PC-3 (cell line): ENCODE measurements around the gene MRFAP1L1. TPM values are rescaled to one million over a fixed set of nuclear protein-coding genes. Genes with fewer than 3 reads are reported as not detected.
A peak's percentile ranks its signal among the peaks of the same experiment; 100 is the strongest.

Experiments
- ATAC-seq: fragments of 200-7000 bp; cut with Tn5 transposase; 2 replicates; pipeline ENCODE4 v1.9.1; 2020; ENCODE audit warnings: mild to moderate bottlenecking, moderate library complexity
- BruUV-seq: library from RNA; stranded (reverse); fragments of 400-500 nt; replicated peaks from 2 replicates; lab custom pipeline; 2021; lab: Mats Ljungman, UMichigan
- CTCF ChIA-PET: fragments of 300-600 bp; sonication (Branson Sonifier 250); formaldehyde crosslinking; loops from one replicate; lab custom pipeline; 2022; ENCODE audit warnings: antibody characterized with exemption; lab: Charles Lee
- POLR2A ChIA-PET: fragments of 300-600 bp; sonication (Branson Sonifier 250); formaldehyde crosslinking; loops from one replicate; lab custom pipeline; 2022; ENCODE audit warnings: antibody characterized with exemption; ENCODE audit not compliant: unreplicated experiment; lab: Charles Lee
- DNase-seq: peaks from one replicate; pipeline ENCODE4 v3.0.0-alpha.2; 2015
- H2AFZ ChIP-seq: fragments of 300-600 bp; sonication (generic); 2 replicates; pipeline ENCODE4 v1.6.0; 2016; ENCODE audit warnings: antibody characterized with exemption, low read length
- H3F3A ChIP-seq: fragments of 300-600 bp; sonication (generic); one replicate; pipeline ENCODE4 v1.6.0; 2017; ENCODE audit warnings: antibody characterized with exemption, low read length, control low read depth, mild to moderate bottlenecking; ENCODE audit not compliant: unreplicated experiment
- H3K27ac ChIP-seq: fragments of 300-600 bp; sonication (generic); 2 replicates; pipeline ENCODE4 v1.5.1; 2016; ENCODE audit warnings: mild to moderate bottlenecking, low read length
- H3K27me3 ChIP-seq: fragments of 300-600 bp; sonication (generic); 2 replicates; pipeline ENCODE4 v1.6.1; 2016; ENCODE audit warnings: low read length, mixed read lengths
- H3K36me3 ChIP-seq: fragments of 300-600 bp; sonication (generic); 2 replicates; pipeline ENCODE4 v1.6.1; 2016; ENCODE audit warnings: low read depth, mixed run types, low read length, mixed read lengths
- H3K4me1 ChIP-seq: fragments of 300-600 bp; sonication (generic); 2 replicates; pipeline ENCODE4 v1.5.1; 2016; ENCODE audit warnings: low read length; ENCODE audit not compliant: insufficient read depth
- H3K4me2 ChIP-seq: fragments of 300-600 bp; sonication (generic); 2 replicates; pipeline ENCODE4 v1.6.0; 2016; ENCODE audit warnings: low read length
- H3K4me3 ChIP-seq: fragments of 300-600 bp; sonication (generic); 2 replicates; pipeline ENCODE4 v1.5.1; 2016; ENCODE audit warnings: mild to moderate bottlenecking, low read length, mixed read lengths
- H3K79me2 ChIP-seq: fragments of 300-600 bp; sonication (generic); 2 replicates; pipeline ENCODE4 v1.6.1; 2017; ENCODE audit warnings: low read length, mixed read lengths
- H3K9ac ChIP-seq: fragments of 300-600 bp; sonication (generic); 2 replicates; pipeline ENCODE4 v1.6.0; 2016; ENCODE audit warnings: mild to moderate bottlenecking, low read length
- H3K9me2 ChIP-seq: fragments of 300-600 bp; sonication (generic); replicated peaks from 2 replicates; pipeline ENCODE4 v1.6.1; 2016; ENCODE audit warnings: mixed run types, low read length, mixed read lengths
- H3K9me3 ChIP-seq: fragments of 300-600 bp; sonication (generic); 2 replicates; pipeline ENCODE4 v1.6.1; 2016; ENCODE audit warnings: low read length, mixed read lengths
- H4K20me1 ChIP-seq: fragments of 300-600 bp; sonication (generic); 2 replicates; pipeline ENCODE4 v1.6.1; 2016; ENCODE audit warnings: low read length, mixed read lengths
- EZH2 ChIP-seq: fragments of 300-600 bp; sonication (generic); IDR thresholded peaks from one replicate; pipeline ENCODE4 v1.6.1; 2017; ENCODE audit warnings: antibody characterized with exemption, mild to moderate bottlenecking, low read length; ENCODE audit not compliant: unreplicated experiment
- EZH2phosphoT487 ChIP-seq: fragments of 300-600 bp; sonication (generic); IDR thresholded peaks from 2 replicates; pipeline ENCODE4 v1.6.1; 2018; ENCODE audit warnings: mild to moderate bottlenecking, antibody characterized with exemption, low read length, borderline replicate concordance
- intact Hi-C: fragments of 100-400 bp; cut with micrococcal nuclease; formaldehyde crosslinking; loops from 2 replicates; pipeline ENCODE4 v1.9.0; 2023
- total RNA-seq: library from RNA; depleted of rRNA; stranded (reverse); fragments of >200 nt; gene quantifications from 2 replicates; pipeline ENCODE4 v1.2.3, GENCODE V29; 2014
- TF ChIP-seq, protein P1 (sequence below): fragments of 300-600 bp; sonication (generic); conservative IDR thresholded peaks from 2 replicates; pipeline ENCODE4 v1.5.1; 2017; ENCODE audit warnings: antibody characterized with exemption, low read depth, mild to moderate bottlenecking, low read length

Gene MRFAP1L1
- total RNA-seq, 1 experiment from 2014 or later = 50.5 TPM

GRCh38 chr4:6750286-6751221 lies 40.9 kb upstream of the MRFAP1L1 start:
- Histone ChIP-seq H3F3A (no peaks in the 10 kb centered on the region), H3K4me3 (no peak overlapping the region), H3K9me3 (no peaks in the 10 kb centered on the region), H3K4me2 (peak overlapping the region; percentile 60), H3K27ac (peak overlapping the region; percentile 88), H3K9me2 (no peaks in the 10 kb centered on the region), H3K9ac (peak overlapping the region; percentile 48), H3K27me3 (no peaks in the 10 kb centered on the region), H3K4me1 (peaks cover 57% of the 10 kb centered on the region), H4K20me1 (no peaks in the 10 kb centered on the region), H3K79me2 (no peaks in the 10 kb centered on the region), H2AFZ (peak overlapping the region; percentile 56; the same call in 1 of the 2 replicates), H3K36me3 (no peaks in the 10 kb centered on the region)
- CTCF ChIA-PET = no interaction called here
- DNase-seq (peak; percentile 61), ATAC-seq (no peak)
- POLR2A ChIA-PET = no interaction called here
- BruUV-seq = no TSS peak
- intact Hi-C loops = no loop called here
- TF ChIP-seq, protein P1, sequence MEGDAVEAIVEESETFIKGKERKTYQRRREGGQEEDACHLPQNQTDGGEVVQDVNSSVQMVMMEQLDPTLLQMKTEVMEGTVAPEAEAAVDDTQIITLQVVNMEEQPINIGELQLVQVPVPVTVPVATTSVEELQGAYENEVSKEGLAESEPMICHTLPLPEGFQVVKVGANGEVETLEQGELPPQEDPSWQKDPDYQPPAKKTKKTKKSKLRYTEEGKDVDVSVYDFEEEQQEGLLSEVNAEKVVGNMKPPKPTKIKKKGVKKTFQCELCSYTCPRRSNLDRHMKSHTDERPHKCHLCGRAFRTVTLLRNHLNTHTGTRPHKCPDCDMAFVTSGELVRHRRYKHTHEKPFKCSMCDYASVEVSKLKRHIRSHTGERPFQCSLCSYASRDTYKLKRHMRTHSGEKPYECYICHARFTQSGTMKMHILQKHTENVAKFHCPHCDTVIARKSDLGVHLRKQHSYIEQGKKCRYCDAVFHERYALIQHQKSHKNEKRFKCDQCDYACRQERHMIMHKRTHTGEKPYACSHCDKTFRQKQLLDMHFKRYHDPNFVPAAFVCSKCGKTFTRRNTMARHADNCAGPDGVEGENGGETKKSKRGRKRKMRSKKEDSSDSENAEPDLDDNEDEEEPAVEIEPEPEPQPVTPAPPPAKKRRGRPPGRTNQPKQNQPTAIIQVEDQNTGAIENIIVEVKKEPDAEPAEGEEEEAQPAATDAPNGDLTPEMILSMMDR = no peak

DNA sequence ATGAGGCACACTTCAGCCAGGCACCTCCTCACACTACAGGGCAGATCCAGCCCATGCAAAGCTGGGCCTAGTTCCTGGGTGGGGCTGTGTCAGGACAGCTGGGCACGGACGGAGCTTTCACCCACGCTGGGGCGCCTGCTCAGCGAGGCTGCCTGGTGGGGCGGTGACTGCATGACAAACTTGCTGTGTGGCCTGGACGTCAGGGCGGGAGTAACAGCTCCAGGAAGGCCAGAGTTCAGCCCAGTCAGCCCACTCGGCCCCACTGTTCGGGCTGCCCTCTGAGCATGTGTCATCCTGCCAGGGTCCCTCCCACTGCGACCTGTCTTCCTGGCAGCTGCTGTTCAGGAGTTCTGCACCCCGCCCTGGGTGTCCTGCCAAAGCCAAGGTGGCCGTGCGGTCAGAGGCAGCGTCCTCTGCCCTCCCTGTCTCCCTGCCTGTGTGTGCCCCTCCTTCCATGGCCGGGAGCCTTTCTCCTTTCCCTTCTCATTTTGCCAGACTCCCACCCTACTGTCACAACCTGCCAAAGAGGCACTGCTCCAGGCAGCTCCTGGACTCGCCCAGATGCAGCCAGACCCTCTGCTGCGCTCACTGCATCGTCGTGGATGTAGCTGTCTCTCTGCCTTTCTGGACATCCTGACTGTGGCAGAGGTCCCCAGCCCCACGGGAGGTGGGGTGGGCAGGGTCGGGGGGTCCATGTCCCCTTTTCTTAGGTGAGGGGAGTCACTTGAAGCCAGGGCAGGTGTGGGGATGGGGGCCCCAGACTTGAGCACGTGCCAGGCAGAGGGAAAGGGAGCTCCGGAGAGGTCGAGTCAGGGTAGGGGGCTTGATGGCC lies 39.9 kb upstream of the MRFAP1L1 start:
- Histone ChIP-seq H3K4me2 (peak overlapping the region; percentile 68), H3K36me3 (no peaks in the 10 kb centered on the region), H3K79me2 (no peaks in the 10 kb centered on the region), H3K9me2 (no peaks in the 10 kb centered on the region), H3K9ac (peak overlapping the region; percentile 63), H3K9me3 (no peaks in the 10 kb centered on the region), H3K27me3 (no peaks in the 10 kb centered on the region), H3K27ac (peak overlapping the region; percentile 88), H3K4me3 (no peak overlapping the region), H2AFZ (peak overlapping the region; percentile 63), H4K20me1 (no peaks in the 10 kb centered on the region), H3K4me1 (peaks cover 57% of the 10 kb centered on the region), H3F3A (no peaks in the 10 kb centered on the region)
- no TSS peak for BruUV-seq
- intact Hi-C loops = no loop called here
- ATAC-seq (peak; percentile 71), DNase-seq (peak; percentile 76)
- TF ChIP-seq EZH2 (no peak), EZH2phosphoT487 (no peak)
- TF ChIP-seq, protein P1 = no peak
- ChIA-PET CTCF (no interaction called here), POLR2A (no interaction called here)
